HepG2 (cell line): ENCODE data around the gene RING1. TPM values are rescaled to one million over a fixed set of nuclear protein-coding genes. Genes with fewer than 3 reads are reported as not detected.

Source experiments
- CENPT ChIP-seq: sonication (generic); formaldehyde crosslinking; IDR thresholded peaks from 2 replicates; pipeline ENCODE4 v1.8.0; 2022; ENCODE audit warnings: low read depth, mild to moderate bottlenecking, moderate library complexity, missing genetic modification reagents
- CREB1 ChIP-seq, 2 experiments: fragments of 450-650 bp in 1 of 2; IDR thresholded peaks; 2 replicates each; pipeline ENCODE4 v1.6.1; 2016 to 2017; ENCODE audit warnings: control low read depth in 1 of 2, mild to moderate bottlenecking in 1 of 2, missing compliant biosample characterization in 1 of 2, missing genetic modification characterization in 1 of 2
- E2F5 ChIP-seq: sonication (generic); formaldehyde crosslinking; conservative IDR thresholded peaks from 2 replicates; pipeline ENCODE4 v1.4.0; 2020; ENCODE audit warnings: missing genetic modification reagents
- EEA1 ChIP-seq: sonication (generic); formaldehyde crosslinking; IDR thresholded peaks from 2 replicates; pipeline ENCODE4 v1.5.1; 2020; ENCODE audit warnings: mild to moderate bottlenecking, missing genetic modification reagents, borderline replicate concordance
- HDAC2 ChIP-seq: sonication (generic); formaldehyde crosslinking; IDR thresholded peaks from 2 replicates; pipeline ENCODE4 v1.4.0; 2020; ENCODE audit warnings: missing genetic modification reagents
- HES4 ChIP-seq: sonication (generic); formaldehyde crosslinking; IDR thresholded peaks from 2 replicates; pipeline ENCODE4 v1.9.0; 2021; ENCODE audit warnings: mild to moderate bottlenecking, missing genetic modification reagents, borderline replicate concordance
- HHEX ChIP-seq: IDR thresholded peaks from 2 replicates; pipeline ENCODE4 v1.6.1; 2016; ENCODE audit warnings: control low read depth
- KDM4B ChIP-seq: sonication (generic); formaldehyde crosslinking; IDR thresholded peaks from 2 replicates; pipeline ENCODE4 v1.4.0; 2020; ENCODE audit warnings: missing genetic modification reagents
- NFKB2 ChIP-seq: sonication (generic); formaldehyde crosslinking; IDR thresholded peaks from 2 replicates; pipeline ENCODE4 v1.4.0; 2020; ENCODE audit warnings: missing genetic modification reagents, borderline replicate concordance
- POLR2AphosphoS2 ChIP-seq: IDR thresholded peaks from 2 replicates; pipeline ENCODE4 v1.6.1; 2011; ENCODE audit warnings: low read depth, low read length, improper control_type of control experiment
- REXO4 ChIP-seq: sonication (generic); formaldehyde crosslinking; IDR thresholded peaks from 2 replicates; pipeline ENCODE4 v1.8.0; 2022; ENCODE audit warnings: missing genetic modification reagents, mild to moderate bottlenecking, borderline replicate concordance
- SAFB2 ChIP-seq: sonication (generic); formaldehyde crosslinking; IDR thresholded peaks from 2 replicates; pipeline ENCODE4 v1.5.1; 2020; ENCODE audit warnings: missing genetic modification reagents, low read depth, mild to moderate bottlenecking, borderline replicate concordance
- SOX13 ChIP-seq, 3 experiments: fragments of 450-650 bp in 1 of 3; sonication (generic) in 1 of 3; formaldehyde crosslinking in 1 of 3; IDR thresholded peaks in 2 of 3; conservative IDR thresholded peaks in 1 of 3; 2 replicates each; pipeline versions ENCODE4 v1.5.0 to v1.6.1; 2016 to 2020; ENCODE audit warnings: antibody characterized with exemption in 1 of 3, mild to moderate bottlenecking in 1 of 3, missing compliant biosample characterization in 1 of 3, missing genetic modification reagents in 1 of 3, moderate library complexity in 1 of 3
- TBP ChIP-seq: sonication (generic); formaldehyde crosslinking; IDR thresholded peaks from 2 replicates; pipeline ENCODE4 v1.5.0; 2020; ENCODE audit warnings: missing genetic modification reagents
- ZNF142 ChIP-seq: sonication (generic); formaldehyde crosslinking; IDR thresholded peaks from 2 replicates; pipeline ENCODE4 v1.4.0; 2020; ENCODE audit warnings: missing genetic modification reagents
- ZNF256 ChIP-seq: sonication (generic); formaldehyde crosslinking; conservative IDR thresholded peaks from 2 replicates; pipeline ENCODE4 v1.4.0; 2020; ENCODE audit warnings: missing genetic modification reagents
- ZNF292 ChIP-seq: sonication (generic); formaldehyde crosslinking; IDR thresholded peaks from 2 replicates; pipeline ENCODE4 v1.8.1; 2022; ENCODE audit warnings: mild to moderate bottlenecking, low read depth, missing genetic modification reagents, borderline replicate concordance
- ZNF501 ChIP-seq: sonication (generic); formaldehyde crosslinking; IDR thresholded peaks from 2 replicates; pipeline ENCODE4 v1.5.1; 2020; ENCODE audit warnings: mild to moderate bottlenecking, moderate library complexity, missing genetic modification reagents
- ZNF513 ChIP-seq: sonication (generic); formaldehyde crosslinking; conservative IDR thresholded peaks from 2 replicates; pipeline ENCODE4 v1.5.0; 2020; ENCODE audit warnings: missing genetic modification reagents
- ZNF768 ChIP-seq: sonication (generic); formaldehyde crosslinking; IDR thresholded peaks from 2 replicates; pipeline ENCODE4 v1.4.0; 2020; ENCODE audit warnings: missing genetic modification reagents
- ZNF781 ChIP-seq: sonication (generic); formaldehyde crosslinking; IDR thresholded peaks from 2 replicates; pipeline ENCODE4 v1.5.1; 2020; ENCODE audit warnings: borderline replicate concordance, mild to moderate bottlenecking, missing genetic modification reagents; ENCODE audit errors: not compliant biosample characterization
- polyA plus RNA-seq, 8 experiments: library from polyadenylated mRNA; depleted of rRNA in 3 of 8; stranded (reverse) in 7 of 8; unstranded in 1 of 8; fragments of >200 nt; fragmentation: Illumina TruSeq in 4 of 8; extraction: Trizol in 4 of 8; gene quantifications; 2 replicates each; pipeline versions ENCODE4 v1.2.1 to v1.2.3, GENCODE V29; 2011 to 2016; ENCODE audit warnings: low read depth in 4 of 8, missing spikeins in 1 of 8, mixed read lengths in 1 of 8; ENCODE audit not compliant: insufficient read depth in 1 of 8
- total RNA-seq, 5 experiments: library from RNA; depleted of rRNA; stranded (reverse); fragments of >200 nt; fragmentation: Illumina TruSeq; extraction: Trizol; gene quantifications; 2 replicates each; pipeline ENCODE4 v1.2.3, GENCODE V29; 2016; ENCODE audit warnings: low read depth in 1 of 5

Gene RING1
- total and polyA plus RNA-seq, 2 of the 13 experiments (the other 11 are each of a cell fraction or from before 2014, with no cell fraction given) = 23.9 to 33.6 TPM

GRCh38 chr6:33201147-33201545 lies 7.2 kb upstream of the RING1 start (continued):
- TF ChIP-seq ZNF292 = 0 out of 2 replicates have a peak, but pooled peaks have one; percentile 22
- 0 out of 2 replicates have a peak, but pooled peaks have one; percentile 27 for TF ChIP-seq ZNF768 (CRISPR knock-in tag)
- peak; percentile 35; the same call in 1 of the 2 replicates for TF ChIP-seq ZNF142
- TF ChIP-seq REXO4 (CRISPR knock-in tag) = 0 out of 2 replicates have a peak, but pooled peaks have one; percentile 17
- TF ChIP-seq HES4 (CRISPR knock-in tag) = peak; percentile 44; the same call in 1 of the 2 replicates
- TF ChIP-seq EEA1 (CRISPR knock-in tag) = peak; percentile 27; the same call in 1 of the 2 replicates
- TF ChIP-seq TBP = 0 out of 2 replicates have a peak, but pooled peaks have one; percentile 40
- no peak for TF ChIP-seq NFKB2
- 0 out of 2 replicates have a peak, but pooled peaks have one; percentile 4 for TF ChIP-seq KDM4B (CRISPR knock-in tag)
- TF ChIP-seq E2F5 (CRISPR knock-in tag) = no peak
- no peak for TF ChIP-seq CREB1 (IDR thresholded peaks at IDR 0.05)
- no peak for TF ChIP-seq CREB1 (CRISPR knock-in tag; IDR thresholded peaks at IDR 0.05)
- no peak for TF ChIP-seq ZNF501 (CRISPR knock-in tag)
- TF ChIP-seq SAFB2 (CRISPR knock-in tag) = peak; percentile 42; the same call in 1 of the 2 replicates
- TF ChIP-seq HDAC2 (CRISPR knock-in tag) = peak; percentile 7; the same call in 1 of the 2 replicates
- peak; percentile 58; the same call in 1 of the 2 replicates for TF ChIP-seq CENPT (CRISPR knock-in tag)
- TF ChIP-seq ZNF513 = 0 out of 2 replicates have a peak, but pooled peaks have one; percentile 55
- TF ChIP-seq POLR2AphosphoS2 = 0 out of 2 replicates have a peak, but pooled peaks have one; percentile 6
- peak; percentile 31 for TF ChIP-seq ZNF781 (CRISPR knock-in tag)
- TF ChIP-seq HHEX (CRISPR knock-in tag) = 0 out of 2 replicates have a peak, but pooled peaks have one; percentile 38
- TF ChIP-seq SOX13 (IDR thresholded peaks at IDR 0.05) = no peak
- TF ChIP-seq SOX13 (CRISPR knock-in tag; conservative IDR thresholded peaks at IDR 0.05 in 1 of 2, IDR thresholded peaks at IDR 0.05 in 1 of 2) = 0 out of 4 replicates have a peak, but pooled peaks of 1 of the 2 experiments have one; percentile 85
- peak; percentile 12; the same call in 1 of the 2 replicates for TF ChIP-seq ZNF256 (CRISPR knock-in tag)
